Tongue (tissue), 3 donors: Measurements from ENCODE around the gene TRMT6. TPM values are rescaled to one million over a fixed set of nuclear protein-coding genes. Genes with fewer than 3 reads are reported as not detected.

ENCODE experiments used
- DNase-seq: peaks from one replicate; pipeline ENCODE4 v3.0.0-alpha.2; 2015
- small RNA-seq: library from RNA; depleted of rRNA; stranded (forward); fragments of <200 nt; gene quantifications from one replicate; pipeline ENCODE3, GENCODE V24; 2014; ENCODE audit warnings: low replicate concordance
- total RNA-seq: library from RNA; depleted of rRNA; stranded (reverse); fragments of >200 nt; gene quantifications from one replicate; pipeline ENCODE4 v1.2.3, GENCODE V29; 2014

Gene TRMT6
- total RNA-seq, 1 donor from 2014 or later, result 7.6 TPM

GRCh38 chr20:5893621-5894020 is 56.7 kb downstream of the TRMT6 start:
- no peak for DNase-seq

GRCh38 chr20:5893052-5893451 is 57.3 kb downstream of the TRMT6 start:
- no peak for DNase-seq

GRCh38 chr20:5890773-5891441 is 59.4 kb downstream of the TRMT6 start:
- no peak for DNase-seq

GRCh38 chr20:5888041-5888440 is 62.3 kb downstream of the TRMT6 start:
- DNase-seq, result no peak

- no peak for DNase-seq
Observed at GRCh38 chr20:5887386-5887785, 62.9 kb downstream of the TRMT6 start.

Small RNAs within 50 kb of the gene (small RNA-seq; reads per million reads assigned to genes)
- gene RF00019, result not detected
- not detected for gene RNU1-55P

Other genes starting within 250 kb of the TRMT6 start
- gene SHLD1, start 200.1 kb downstream of the TRMT6 start, total RNA-seq, result 3.5 TPM
- 0.51 TPM for gene CHGB, start 39.0 kb downstream of the TRMT6 start, total RNA-seq
- gene MCM8, start 119 bp upstream of the TRMT6 start, total RNA-seq, result 13.5 TPM
- gene CRLS1, start 55.6 kb upstream of the TRMT6 start, total RNA-seq, result 41.1 TPM
- gene LRRN4, start 103.5 kb upstream of the TRMT6 start, total RNA-seq, result not detected
- 5.5 TPM for gene FERMT1, start 172.5 kb upstream of the TRMT6 start, total RNA-seq